Measurements from ENCODE around the gene MIPOL1. TPM values are rescaled to one million over a fixed set of nuclear protein-coding genes. Genes with fewer than 3 reads are reported as not detected.
A peak's percentile ranks its signal among the peaks of the same experiment; 100 is the strongest.
"Not testable (repeated sequence)": the region's sequence is repeated elsewhere in the genome, so short reads cannot be mapped to it uniquely, and the experiment has no call there.

Gene MIPOL1
- total RNA-seq, 4 donors from 2014 or later: 4.8 to 21.5 (median 11.8) TPM

GRCh38 chr14:37215345-37215744 is 17.6 kb downstream of the MIPOL1 start:
- no peaks in the 10 kb centered on the region for H3K9me3 ChIP-seq
- no peaks in the 10 kb centered on the region for H3K36me3 ChIP-seq
- no peak for DNase-seq
- no peak overlapping the region for H3K4me3 ChIP-seq
- no peak overlapping the region for H3K27ac ChIP-seq
- in situ Hi-C loops (cut with MboI; ENCODE audit: low pct_ligation_motif_present in 1 of 4, low pct_unique_long_range_greater_than_20kb in 1 of 4, low sequenced_read_pairs in 3 of 4) (no loop called here), intact Hi-C loops (cut with DNase I; ENCODE audit: low total_unique reads) (no loop called here)
- H3K27me3 ChIP-seq: no peaks in the 10 kb centered on the region
- H3K4me1 ChIP-seq: no peaks in the 10 kb centered on the region
- TF ChIP-seq POLR2A (IDR thresholded peaks at IDR 0.05) (no peak), POLR2AphosphoS5 (IDR thresholded peaks at IDR 0.05) (no peak), CTCF (IDR thresholded peaks at IDR 0.05) (no peak), EP300 (IDR thresholded peaks at IDR 0.05; ENCODE audit: low read depth) (no peak)
- WGBS, 2 donors (ENCODE audit: low coverage in 1 of 2): 94 to 100% methylated on average over 3 of the region's 3 CpGs

DNA sequence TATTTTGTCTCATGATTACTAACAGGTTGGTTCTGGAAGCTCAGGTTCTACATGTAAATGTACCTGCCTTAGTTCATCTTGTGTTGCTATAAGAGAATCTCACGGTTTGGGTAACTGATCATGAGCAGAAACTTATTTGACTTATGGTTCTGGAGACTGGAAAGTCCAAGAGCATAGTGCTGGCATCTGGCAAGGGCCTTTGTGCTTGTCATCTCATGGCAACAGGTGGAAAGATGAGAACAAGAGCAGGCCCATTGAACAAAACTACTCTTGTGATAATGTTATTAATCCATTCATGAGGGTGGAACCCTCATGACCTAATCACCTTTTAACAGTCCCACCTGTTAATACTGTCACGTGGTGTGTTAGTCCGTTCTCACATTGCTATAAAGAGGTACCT is 23.3 kb downstream of the MIPOL1 start:
- H3K9me3 ChIP-seq: peaks cover 7 to 8% of the 10 kb centered on the region in 2 donors
- no peak for DNase-seq
- H3K27me3 ChIP-seq: no peaks in the 10 kb centered on the region
- H3K4me1 ChIP-seq: no peaks in the 10 kb centered on the region
- in situ Hi-C loops (cut with MboI; ENCODE audit: low pct_ligation_motif_present in 1 of 4, low pct_unique_long_range_greater_than_20kb in 1 of 4, low sequenced_read_pairs in 3 of 4) (no loop called here), intact Hi-C loops (cut with DNase I; ENCODE audit: low total_unique reads) (no loop called here)
- no peak for TF ChIP-seq POLR2AphosphoS5 (IDR thresholded peaks at IDR 0.05)
- TF ChIP-seq POLR2A (IDR thresholded peaks at IDR 0.05): no peak
- TF ChIP-seq EP300 (IDR thresholded peaks at IDR 0.05; ENCODE audit: low read depth): no peak
- TF ChIP-seq CTCF (IDR thresholded peaks at IDR 0.05): no peak
- no peak overlapping the region for H3K4me3 ChIP-seq
- no peak overlapping the region for H3K27ac ChIP-seq
- WGBS, 2 donors (ENCODE audit: low coverage in 1 of 2): 70 to 94% methylated on average over 2 to 3 of the region's 3 CpGs
- H3K36me3 ChIP-seq: no peaks in the 10 kb centered on the region

- Histone ChIP-seq H3K9me3 (peaks cover 7 to 8% of the 10 kb centered on the region in 2 donors), H3K4me1 (no peaks in the 10 kb centered on the region), H3K27me3 (no peaks in the 10 kb centered on the region), H3K36me3 (no peaks in the 10 kb centered on the region), H3K27ac (no peak overlapping the region), H3K4me3 (no peak overlapping the region)
- in situ Hi-C loops (cut with MboI; ENCODE audit: low pct_ligation_motif_present in 1 of 4, low pct_unique_long_range_greater_than_20kb in 1 of 4, low sequenced_read_pairs in 3 of 4) (no loop called here), intact Hi-C loops (cut with DNase I; ENCODE audit: low total_unique reads) (no loop called here)
- 59 to 75% methylated on average over 2 to 3 of the region's 3 CpGs for WGBS, 2 donors (ENCODE audit: low coverage in 1 of 2)
- DNase-seq: no peak
- TF ChIP-seq EP300 (IDR thresholded peaks at IDR 0.05; ENCODE audit: low read depth) (no peak), POLR2AphosphoS5 (IDR thresholded peaks at IDR 0.05) (no peak), CTCF (IDR thresholded peaks at IDR 0.05) (no peak)
Observed at GRCh38 chr14:37223947-37224474, 26.3 kb downstream of the MIPOL1 start.

DNA sequence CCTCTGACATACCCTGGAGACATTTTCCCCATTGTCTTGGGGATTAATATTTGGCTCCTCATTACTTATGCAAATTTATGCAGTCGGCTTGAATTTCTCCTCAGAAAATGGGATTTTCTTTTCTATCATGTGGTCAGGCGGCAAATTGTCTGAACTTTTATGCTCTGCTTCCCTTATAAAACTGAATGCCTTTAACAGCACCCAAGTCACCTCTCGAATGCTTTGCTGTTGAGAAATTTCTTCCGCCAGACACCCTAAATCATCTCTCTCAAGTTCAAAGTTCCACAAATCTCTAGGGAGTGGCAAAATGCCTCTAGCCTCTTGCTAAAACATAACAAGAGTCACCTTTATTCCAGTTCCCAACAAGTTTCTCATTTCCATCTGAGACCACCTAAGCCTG is 27.9 kb downstream of the MIPOL1 start:
- in situ Hi-C loops (cut with MboI; ENCODE audit: low pct_ligation_motif_present in 1 of 4, low pct_unique_long_range_greater_than_20kb in 1 of 4, low sequenced_read_pairs in 3 of 4); H3K9me3 ChIP-seq; H3K4me3 ChIP-seq; H3K4me1 ChIP-seq; DNase-seq; H3K27me3 ChIP-seq; intact Hi-C loops (cut with DNase I; ENCODE audit: low total_unique reads); H3K27ac ChIP-seq; H3K36me3 ChIP-seq: not testable (repeated sequence)
- 93 to 96% methylated on average over 4 of the region's 4 CpGs for WGBS, 2 donors (ENCODE audit: low coverage in 1 of 2)

- 49 to 60% methylated on average over 4 to 5 of the region's 5 CpGs for WGBS, 2 donors (ENCODE audit: low coverage in 1 of 2)
- no peak for DNase-seq
- intact Hi-C loops (cut with DNase I; ENCODE audit: low total_unique reads): no loop called here
Observed at GRCh38 chr14:37230551-37231194, 32.9 kb downstream of the MIPOL1 start.

More at GRCh38 chr14:37230551-37231194, 32.9 kb downstream of the MIPOL1 start:
- in situ Hi-C loops (cut with MboI; ENCODE audit: low pct_ligation_motif_present in 1 of 4, low pct_unique_long_range_greater_than_20kb in 1 of 4, low sequenced_read_pairs in 3 of 4): loop anchor here in 1 of 4 donors (10.0 kb wide), 1 partner anchor 644 kb away; no protein-coding TSS in a partner anchor
- Histone ChIP-seq H3K36me3 (no peaks in the 10 kb centered on the region), H3K27me3 (no peaks in the 10 kb centered on the region), H3K27ac (no peak overlapping the region), H3K9me3 (peaks cover 0 to under 1% of the 10 kb centered on the region in 2 donors), H3K4me1 (no peaks in the 10 kb centered on the region), H3K4me3 (no peak overlapping the region)
- TF ChIP-seq CTCF (IDR thresholded peaks at IDR 0.05) (peak; percentile 54 to 87 (median 76)), POLR2A (IDR thresholded peaks at IDR 0.05) (no peak)
